HL-60/S4 treated with phorbol 12-myristate 13-acetate at 8.2 ng/mL for 4 days and 3 days (cell line): ENCODE data around the gene C10orf90.

Source experiments
- in situ Hi-C: fragments of 300-500 bp; cut with MboI; formaldehyde crosslinking; loops from 2 replicates; pipeline ENCODE4 v1.15.0; 2022; ENCODE audit warnings: low sequenced_read_pairs

The C10orf90 gene

DNA sequence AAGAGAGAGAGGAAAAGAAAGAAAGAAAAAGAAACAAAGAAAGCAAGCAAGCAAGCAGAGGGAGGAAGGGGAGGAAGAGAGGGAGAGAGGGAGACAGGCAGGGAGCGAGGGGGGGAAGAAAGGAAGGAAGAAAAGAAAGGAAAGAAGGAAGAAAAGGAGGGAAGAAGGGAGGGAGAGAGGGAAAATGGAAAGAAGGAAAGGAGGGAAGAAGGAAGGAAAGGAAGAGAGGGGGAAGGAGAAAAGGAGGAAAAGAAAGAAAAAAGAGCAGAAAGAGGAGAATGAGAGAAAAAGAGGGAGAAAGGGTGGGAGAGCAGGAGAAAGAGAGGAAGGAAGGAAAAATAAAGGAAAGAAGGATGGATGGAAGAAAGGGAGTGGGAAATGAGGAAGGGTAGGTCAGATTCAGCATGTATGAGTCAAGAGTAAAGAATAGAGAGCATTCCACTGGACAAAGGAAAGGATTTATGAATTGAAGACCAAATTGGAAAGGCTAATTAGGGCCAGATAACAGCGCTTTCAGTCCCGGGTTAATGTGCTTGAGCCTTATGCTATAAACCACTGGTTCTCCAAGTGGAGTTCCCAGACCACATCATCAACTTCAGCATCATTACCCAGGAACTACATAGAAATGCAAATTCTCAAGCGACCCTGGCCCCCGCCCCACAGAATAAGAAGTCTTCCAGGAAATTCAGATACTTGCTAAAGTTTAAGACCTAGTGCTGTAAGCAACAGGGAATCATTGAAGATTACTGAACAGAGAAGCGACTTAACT is 85.1 kb downstream of the C10orf90 start:
- in situ Hi-C loops = no loop called here

DNA sequence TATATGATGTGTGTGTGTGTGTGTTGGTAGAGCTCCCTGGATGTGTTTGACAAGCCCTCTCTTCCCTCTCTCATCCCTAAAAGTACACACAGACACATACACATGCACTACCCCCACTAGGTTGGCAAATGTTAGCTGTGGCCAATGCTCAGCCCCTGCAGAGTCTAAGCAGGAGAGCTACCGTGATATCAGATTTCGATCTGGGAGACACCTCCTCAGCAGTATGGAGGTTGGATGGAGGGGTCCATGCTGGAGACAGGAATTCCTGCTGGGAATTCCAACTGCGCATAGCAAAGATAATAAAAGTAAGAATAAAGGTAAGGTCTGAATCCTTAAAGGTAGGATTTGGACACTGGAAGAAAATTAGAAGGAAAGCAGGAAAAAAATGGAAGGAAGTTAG is 85.7 kb downstream of the C10orf90 start:
- in situ Hi-C loops = no loop called here

- in situ Hi-C loops = no loop called here
Observed at GRCh38 chr10:126583552-126584200, 86.8 kb downstream of the C10orf90 start.

DNA sequence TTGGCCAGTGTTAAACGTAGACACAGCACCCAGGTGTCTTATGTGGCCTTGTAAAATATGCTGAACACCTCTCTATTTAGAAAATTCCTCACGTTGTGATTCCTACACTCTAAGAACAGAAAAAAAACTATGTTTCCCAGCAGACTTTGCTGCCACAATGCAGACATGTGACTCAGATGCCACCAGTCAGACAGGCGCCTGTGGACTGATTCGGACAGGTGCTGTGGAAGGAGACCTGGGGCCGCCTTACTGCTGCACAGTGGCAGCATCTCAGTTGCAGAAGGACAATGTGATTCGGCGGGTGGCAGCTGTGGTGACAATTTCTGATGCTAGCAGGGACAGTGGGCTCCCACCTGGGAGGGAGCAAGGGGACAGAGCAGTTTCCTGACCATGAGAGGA is 88.8 kb downstream of the C10orf90 start:
- in situ Hi-C loops = no loop called here

- in situ Hi-C loops = no loop called here
Observed at GRCh38 chr10:126580873-126581647, 89.4 kb downstream of the C10orf90 start.

GRCh38 chr10:126576336-126576735 is 94.2 kb downstream of the C10orf90 start:
- in situ Hi-C loops = no loop called here

- in situ Hi-C loops = no loop called here
Observed at GRCh38 chr10:126570621-126571602, 99.6 kb downstream of the C10orf90 start.

DNA sequence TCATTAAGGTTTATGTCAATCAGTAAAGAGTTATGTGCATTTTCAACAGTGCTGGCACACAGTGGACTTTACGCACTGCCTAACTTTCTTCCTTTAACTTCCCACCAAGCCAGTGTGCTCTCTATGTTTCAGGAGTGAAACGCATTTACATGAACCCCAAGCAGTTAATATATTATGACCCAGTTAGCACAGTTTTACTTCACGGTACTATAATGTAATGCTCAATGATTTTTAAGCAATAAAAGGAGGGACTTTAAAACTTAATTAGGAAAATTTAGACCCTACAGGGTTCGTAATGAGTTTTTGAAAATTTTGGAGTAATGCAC is 100.3 kb downstream of the C10orf90 start:
- in situ Hi-C loops = no loop called here

DNA sequence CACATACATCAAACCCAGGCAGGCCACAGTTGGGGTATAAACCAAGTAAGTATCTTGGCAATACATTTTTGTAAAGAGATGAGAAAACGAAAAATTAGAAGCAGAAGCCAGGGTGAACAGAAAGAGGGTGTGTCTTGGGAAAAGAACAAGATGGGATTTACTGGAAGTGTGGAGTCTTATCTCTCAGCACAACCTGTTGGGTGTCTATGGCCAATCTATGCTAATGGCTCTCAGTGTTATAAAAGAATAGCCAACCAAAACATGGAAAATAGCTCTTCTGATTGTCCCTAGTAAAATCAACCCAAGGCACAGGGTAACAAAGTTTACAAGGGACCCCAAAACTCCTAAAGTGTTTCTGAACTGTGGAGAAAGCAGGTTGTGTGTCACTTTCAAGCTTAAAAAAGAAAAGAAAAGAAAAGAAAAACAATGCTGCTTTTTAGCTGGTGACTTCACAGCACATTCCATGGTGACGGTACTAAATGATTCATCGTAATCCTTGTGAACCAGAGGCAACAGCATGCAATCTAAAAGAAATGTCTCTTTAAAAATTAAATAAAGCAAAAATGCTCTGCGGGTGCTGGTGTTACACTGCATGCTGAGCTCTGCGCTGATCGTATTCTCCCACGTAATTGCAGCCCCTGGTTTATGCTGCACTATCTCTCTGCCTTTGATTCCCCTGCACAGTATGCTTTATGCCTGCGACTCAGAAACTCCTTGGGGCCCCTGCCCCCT is 100.8 kb downstream of the C10orf90 start:
- in situ Hi-C loops = no loop called here

DNA sequence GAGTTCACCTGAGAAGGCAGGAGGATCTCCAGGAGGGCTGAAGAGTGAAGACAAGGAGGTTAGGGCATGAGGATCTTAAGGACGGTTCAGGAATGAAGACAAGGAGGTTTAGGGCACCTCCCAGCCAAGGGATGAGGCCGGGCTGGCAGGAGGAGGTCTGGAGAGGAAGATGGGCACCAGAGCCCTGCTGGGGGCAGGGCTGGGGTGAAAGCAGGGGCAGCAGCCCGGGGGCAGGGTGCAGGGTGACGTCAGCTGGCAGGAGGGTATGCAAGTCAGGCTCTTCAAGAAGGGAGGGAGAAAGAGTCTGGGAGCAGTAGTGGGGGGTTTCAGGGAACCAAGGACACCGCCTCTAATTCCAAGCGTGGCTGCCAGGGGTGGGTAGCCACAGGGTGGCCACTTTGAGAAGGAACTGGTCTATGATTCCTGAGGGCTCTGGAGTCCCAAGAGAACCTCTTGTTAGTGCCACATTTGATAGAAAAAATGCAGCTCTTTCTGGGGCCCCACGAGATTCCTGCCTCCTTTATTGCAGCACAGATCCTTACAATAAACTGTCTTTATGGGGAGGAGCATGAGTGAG is 101.6 kb downstream of the C10orf90 start:
- in situ Hi-C loops = no loop called here

DNA sequence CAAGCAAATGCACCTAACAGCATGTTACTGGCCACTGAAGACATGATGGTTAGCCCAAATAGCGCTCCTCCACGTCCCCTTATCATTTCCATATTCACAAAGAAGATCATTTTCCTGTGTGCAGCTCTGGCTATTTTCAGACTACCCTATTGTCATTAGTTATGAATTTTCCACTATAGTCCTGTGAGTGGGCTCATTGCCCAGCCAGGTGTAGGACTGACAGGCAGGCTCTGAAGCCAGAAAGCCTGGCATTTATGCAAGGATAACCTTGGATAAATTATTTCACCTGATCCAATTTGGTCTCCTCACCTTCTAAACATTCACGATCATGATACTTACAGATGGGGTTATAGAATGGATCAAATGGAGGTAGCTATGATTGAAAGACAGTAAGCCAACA is 104.6 kb downstream of the C10orf90 start:
- in situ Hi-C loops = no loop called here

- in situ Hi-C loops = no loop called here
Observed at GRCh38 chr10:126565441-126565840, 105.1 kb downstream of the C10orf90 start.

GRCh38 chr10:126564326-126564888 is 106.1 kb downstream of the C10orf90 start:
- in situ Hi-C loops = no loop called here

DNA sequence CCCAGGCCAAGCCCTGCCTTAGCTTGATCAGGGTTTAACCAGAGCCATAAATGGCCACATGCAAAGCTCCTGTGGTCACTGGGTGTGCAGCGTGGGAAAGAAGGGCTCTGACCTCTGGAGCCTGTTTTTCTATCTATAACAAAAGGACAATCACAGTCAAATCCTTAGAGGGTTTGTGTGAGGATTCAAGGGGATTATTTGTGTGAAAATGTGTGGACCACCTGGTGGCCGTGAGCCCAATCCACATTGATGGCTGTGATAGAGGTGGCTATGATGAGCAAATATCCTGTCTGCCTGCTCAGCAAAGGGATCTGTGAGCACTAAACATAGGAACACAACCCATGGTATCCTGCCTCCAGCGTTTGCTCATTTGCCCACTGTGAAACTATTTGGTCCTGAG is 107.1 kb downstream of the C10orf90 start:
- in situ Hi-C loops = no loop called here

GRCh38 chr10:126561921-126562680 is 108.4 kb downstream of the C10orf90 start:
- in situ Hi-C loops = no loop called here

DNA sequence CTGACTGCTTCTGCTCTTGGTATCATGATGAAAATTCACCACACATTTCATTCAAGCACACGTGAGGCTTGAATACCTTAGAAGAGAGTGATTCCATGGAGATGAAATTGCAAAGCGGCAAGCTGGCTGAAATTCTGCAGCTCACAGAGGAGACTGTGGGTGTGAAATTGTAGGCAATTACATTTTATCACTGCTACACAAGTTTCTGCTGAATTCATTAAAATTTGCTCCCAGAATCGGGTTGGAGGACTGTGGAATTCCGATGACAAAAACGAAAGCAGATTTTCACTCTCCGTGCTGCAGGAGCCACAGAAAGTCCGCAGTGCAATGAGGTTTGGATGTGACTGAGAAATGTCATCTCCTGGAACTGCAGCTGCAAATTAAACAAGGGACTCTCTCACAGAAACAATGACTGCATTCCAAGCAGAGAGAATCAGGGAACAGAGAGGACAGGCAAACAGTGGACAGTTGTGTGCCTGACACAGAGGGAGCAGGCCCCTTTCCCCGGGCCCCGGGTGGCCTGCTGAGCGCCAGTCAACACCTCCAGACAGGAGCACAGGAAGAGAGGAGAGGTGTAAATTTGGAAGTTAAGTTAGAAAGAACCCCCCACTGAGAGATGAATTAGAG is 109.1 kb downstream of the C10orf90 start:
- in situ Hi-C loops = no loop called here

DNA sequence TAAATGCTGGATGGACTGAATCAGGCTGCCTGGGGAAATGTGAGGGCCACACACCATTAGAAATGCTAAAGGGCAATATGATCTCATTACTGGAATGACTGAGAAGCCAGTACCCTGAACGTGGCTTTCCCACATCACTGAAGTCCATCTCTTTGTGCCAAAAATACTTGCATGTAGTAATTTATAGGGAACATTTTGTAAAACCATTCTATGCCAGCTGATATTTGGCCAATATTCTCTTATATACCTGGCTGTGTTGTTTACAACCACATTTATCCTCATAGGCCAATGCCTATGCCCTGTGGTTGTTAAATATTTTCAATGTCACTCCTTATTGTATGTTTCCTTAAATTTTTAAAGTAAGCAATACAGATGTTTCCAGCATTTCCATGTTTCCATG is 111.6 kb downstream of the C10orf90 start:
- in situ Hi-C loops = no loop called here

GRCh38 chr10:126551202-126551601 is 119.3 kb downstream of the C10orf90 start:
- in situ Hi-C loops = no loop called here
